MM.1S (cell line): ENCODE data around the gene SELENON.

Source experiments
- CTCF ChIP-seq: fragments of 300-600 bp; sonication (generic); IDR thresholded peaks from 2 replicates; pipeline ENCODE4 v1.5.1; 2016; ENCODE audit warnings: antibody characterized with exemption, low read length, mixed read lengths
- EZH2 ChIP-seq: fragments of 300-600 bp; sonication (generic); optimal IDR thresholded peaks from 2 replicates; pipeline ENCODE3; 2017; ENCODE audit warnings: low read depth, mild to moderate bottlenecking, antibody characterized with exemption, low read length, mixed read lengths

- TF ChIP-seq CTCF (no peak), EZH2 (no peak)
Observed at GRCh38 chr1:25756215-25756614, 43.8 kb upstream of the SELENON start.
